Endothelial cell of umbilical vein (primary cell): Measurements from ENCODE around the gene CDC42EP3. TPM values are rescaled to one million over a fixed set of nuclear protein-coding genes. Genes with fewer than 3 reads are reported as not detected.

Experiments
- BruUV-seq: library from RNA; stranded (reverse); fragments of 400-500 nt; replicated peaks from 2 replicates; lab custom pipeline; 2021; lab: Mats Ljungman, UMichigan
- CTCF ChIA-PET: fragments of 300-600, 350-600 bp; sonication (Branson Sonifier 250); formaldehyde crosslinking; loops from one replicate; lab custom pipeline; 2021; ENCODE audit warnings: antibody characterized with exemption, inconsistent platforms; lab: Charles Lee
- POLR2A ChIA-PET: fragments of 300-600, 350-600 bp; sonication (Branson Sonifier 250); formaldehyde crosslinking; loops from one replicate; lab custom pipeline; 2021; ENCODE audit warnings: antibody characterized with exemption, inconsistent platforms; lab: Charles Lee
- DNase-seq: peaks from one replicate; pipeline ENCODE4 v3.0.0-alpha.2; 2011; ENCODE audit warnings: low read depth, low spot score
- FAIRE-seq: peaks from 2 replicates; lab custom pipeline; 2011; peaks lifted over from hg19 to GRCh38; lab: Jason Lieb, UNC
- H2AFZ ChIP-seq: 2 replicates; pipeline ENCODE4 v1.6.0; 2012; ENCODE audit warnings: low read depth, low read length, control low read depth, inconsistent platforms
- H3K27ac ChIP-seq: 2 replicates; pipeline ENCODE4 v1.5.1; 2011; ENCODE audit warnings: low read depth, mild to moderate bottlenecking, control low read depth, low read length, moderate library complexity; ENCODE audit not compliant: insufficient read depth
- H3K27me3 ChIP-seq, 2 experiments: 2 replicates each; pipeline versions ENCODE4 v1.6.0 to v1.6.1; 2011; ENCODE audit warnings: low read length in 2 of 2, mixed read lengths in 1 of 2; ENCODE audit not compliant: control insufficient read depth in 2 of 2, insufficient read depth in 2 of 2
- H3K36me3 ChIP-seq, 2 experiments: 2 replicates in 1 of 2; 3 replicates in 1 of 2; pipeline ENCODE4 v1.5.1; 2011; ENCODE audit warnings: low read length in 2 of 2, mild to moderate bottlenecking in 1 of 2, moderate library complexity in 1 of 2; ENCODE audit not compliant: control insufficient read depth in 2 of 2, insufficient read depth in 2 of 2; ENCODE audit errors: extremely low read depth in 1 of 2
- H3K4me1 ChIP-seq: 3 replicates; pipeline ENCODE4 v1.5.1; 2011; ENCODE audit warnings: mild to moderate bottlenecking, low read length; ENCODE audit not compliant: control insufficient read depth, insufficient read depth; ENCODE audit errors: extremely low read depth
- H3K4me2 ChIP-seq: 2 replicates; pipeline ENCODE4 v1.6.1; 2011; ENCODE audit warnings: low read length, control low read depth, mixed read lengths; ENCODE audit not compliant: insufficient read depth
- H3K4me3 ChIP-seq, 3 experiments: fragments of 200-600 bp in 1 of 3; sonication (generic), shearing (Covaris generic) in 1 of 3; replicated peaks in 1 of 3; 2 replicates each; pipeline ENCODE4 v1.5.1; 2011 to 2016; ENCODE audit warnings: control low read depth in 3 of 3, low read length in 3 of 3, mild to moderate bottlenecking in 2 of 3, inconsistent platforms in 1 of 3, low read depth in 1 of 3, moderate library complexity in 1 of 3; ENCODE audit not compliant: insufficient read depth in 1 of 3
- H3K79me2 ChIP-seq: 2 replicates; pipeline ENCODE4 v1.6.0; 2012; ENCODE audit warnings: low read length, inconsistent platforms; ENCODE audit not compliant: control insufficient read depth, insufficient read depth
- H3K9ac ChIP-seq: replicated peaks from 2 replicates; pipeline ENCODE3; 2011; ENCODE audit warnings: low read length, control low read depth; ENCODE audit not compliant: insufficient read depth; ENCODE audit errors: extremely low read depth
- H3K9me1 ChIP-seq: replicated peaks from 3 replicates; pipeline ENCODE4 v1.6.0; 2011; ENCODE audit warnings: mild to moderate bottlenecking, low read length; ENCODE audit not compliant: control insufficient read depth, insufficient read depth; ENCODE audit errors: extremely low read depth
- H3K9me3 ChIP-seq: replicated peaks from 2 replicates; pipeline ENCODE4 v1.5.1; 2012; ENCODE audit warnings: low read length, inconsistent platforms; ENCODE audit not compliant: control insufficient read depth, insufficient read depth
- H4K20me1 ChIP-seq: replicated peaks from 2 replicates; pipeline ENCODE3; 2011; ENCODE audit warnings: mild to moderate bottlenecking, low read length; ENCODE audit not compliant: control insufficient read depth, insufficient read depth; ENCODE audit errors: extremely low read depth
- CTCF ChIP-seq, 2 donors: IDR thresholded peaks; 1 replicate in 1 of 2; 2 replicates in 1 of 2; pipeline ENCODE4 v1.5.1; 2011; ENCODE audit warnings: low read length in 2 of 2, mild to moderate bottlenecking in 2 of 2, moderate library complexity in 2 of 2, control low read depth in 1 of 2, inconsistent platforms in 1 of 2, low read depth in 1 of 2; ENCODE audit not compliant: insufficient read depth in 1 of 2; ENCODE audit errors: extremely low read depth in 1 of 2
- EZH2 ChIP-seq: IDR thresholded peaks from 2 replicates; pipeline ENCODE4 v1.6.1; 2012; ENCODE audit warnings: borderline replicate concordance, low read depth, mild to moderate bottlenecking, moderate library complexity, low read length, inconsistent platforms; ENCODE audit not compliant: severe bottlenecking
- FOS ChIP-seq: IDR thresholded peaks from 2 replicates; pipeline ENCODE4 v1.6.1; 2011; ENCODE audit warnings: mild to moderate bottlenecking, low read length, moderate library complexity, borderline replicate concordance; ENCODE audit not compliant: insufficient read depth
- GATA2 ChIP-seq: IDR thresholded peaks from 2 replicates; pipeline ENCODE4 v1.7.0; 2011; ENCODE audit warnings: low read depth, mild to moderate bottlenecking, moderate library complexity, mixed read lengths, low read length; ENCODE audit not compliant: insufficient read length, insufficient read depth
- JUN ChIP-seq: IDR thresholded peaks from 2 replicates; pipeline ENCODE4 v1.6.1; 2011; ENCODE audit warnings: borderline replicate concordance, low read depth; ENCODE audit not compliant: insufficient read length, insufficient read depth
- MAX ChIP-seq: IDR thresholded peaks from 2 replicates; pipeline ENCODE4 v1.6.1; 2011; ENCODE audit not compliant: insufficient read depth, insufficient read length
- MYC ChIP-seq: IDR thresholded peaks from one replicate; pipeline ENCODE4 v1.6.1; 2011; ENCODE audit warnings: mild to moderate bottlenecking, low read depth, low read length
- POLR2A ChIP-seq: IDR thresholded peaks from 2 replicates; pipeline ENCODE4 v1.6.1; 2012; ENCODE audit warnings: low read depth, mild to moderate bottlenecking, control low read depth, low read length
- POLR2AphosphoS5 ChIP-seq: IDR thresholded peaks from 2 replicates; pipeline ENCODE4 v1.6.1; 2012; ENCODE audit warnings: low read depth, mild to moderate bottlenecking, control low read depth, low read length, moderate library complexity; ENCODE audit not compliant: insufficient read depth
- dilution Hi-C: fragments of 300-500 bp; cut with MboI; formaldehyde crosslinking; loops from one replicate; pipeline ENCODE4 v1.15.0; 2019; ENCODE audit warnings: low sequenced_read_pairs; ENCODE audit not compliant: extremely low pct_ligation_motif_present
- intact Hi-C: fragments of 100-400 bp; cut with micrococcal nuclease; formaldehyde crosslinking; loops from one replicate; pipeline ENCODE4 v1.10.0; 2022
- polyA plus RNA-seq, 4 experiments: library from polyadenylated mRNA; depleted of rRNA in 3 of 4; stranded (reverse) in 3 of 4; unstranded in 1 of 4; fragments of >200 nt; gene quantifications; 2 replicates each; pipeline versions ENCODE4 v1.2.1 to v1.2.3, GENCODE V29; 2011 to 2012; ENCODE audit warnings: missing spikeins in 1 of 4
- total RNA-seq: library from RNA; stranded (reverse); gene quantifications from 2 replicates; pipeline ENCODE4 v1.2.3, GENCODE V29; 2021

Gene CDC42EP3
- total and polyA plus RNA-seq, 2 donors (not counting 3 experiments of a cell fraction or from before 2014, with no cell fraction given), result 14.6 to 54.7 TPM

- POLR2A ChIA-PET, result no interaction called here
- H3K4me1 ChIP-seq, result peaks cover 8% of the 10 kb centered on the region
- H3K79me2 ChIP-seq, result no peaks in the 10 kb centered on the region
- H3K27ac ChIP-seq, result no peak overlapping the region
- H3K9ac ChIP-seq, result no peak overlapping the region
- no peaks in the 10 kb centered on the region for H3K27me3 ChIP-seq
- CTCF ChIA-PET, result no interaction called here
- no peak for TF ChIP-seq JUN
- TF ChIP-seq MAX, result no peak
- TF ChIP-seq FOS, result no peak
- no peak for TF ChIP-seq POLR2AphosphoS5
- TF ChIP-seq MYC, result no peak
- no peak for TF ChIP-seq GATA2
- TF ChIP-seq CTCF (IDR thresholded peaks at IDR 0.05; ENCODE audit: extremely low read depth in 1 of 2, insufficient read depth in 1 of 2, low read depth in 1 of 2, low read length in 2 of 2), result no peak
- TF ChIP-seq POLR2A, result no peak
- no peak for TF ChIP-seq EZH2
- H2AFZ ChIP-seq, result no peak overlapping the region
- H3K9me3 ChIP-seq, result no peaks in the 10 kb centered on the region
- no peak for FAIRE-seq
- intact Hi-C loops, result no loop called here
- no peak overlapping the region for H3K4me2 ChIP-seq
- no peaks in the 10 kb centered on the region for H3K36me3 ChIP-seq
- BruUV-seq, result no TSS peak
- DNase-seq, result no peak
- no peaks in the 10 kb centered on the region for H4K20me1 ChIP-seq
- dilution Hi-C loops, result no loop called here
- no peak overlapping the region for H3K4me3 ChIP-seq
- no peaks in the 10 kb centered on the region for H3K9me1 ChIP-seq
Measured at GRCh38 chr2:37617119-37617892, 54.1 kb downstream of the CDC42EP3 start.
